SIG-M5 treated with dmso at 0.1 percent for 504 hours (cell line): Measurements from ENCODE around the gene HBS1L.

Experiments used
- DNase-seq: peaks from one replicate; lab custom pipeline; 2025; ENCODE audit not compliant: unreplicated experiment; lab: John Stamatoyannopoulos, UW

Gene HBS1L

GRCh38 chr6:134951494-134952263 lies 102.9 kb downstream of the HBS1L start:
- no peak for DNase-seq

- DNase-seq: no peak
These were observed 104.1 kb downstream of the HBS1L start for GRCh38 chr6:134950482-134950881.

GRCh38 chr6:134949927-134950326 lies 104.7 kb downstream of the HBS1L start, which contains the start of gene ALDH8A1:
TSS of gene ALDH8A1 (minus strand) at chr6:134950101. CDS start at chr6:134950053, 48 bp downstream.
- DNase-seq: no peak

GRCh38 chr6:134948691-134949090 lies 105.9 kb downstream of the HBS1L start:
- DNase-seq: no peak

- DNase-seq: no peak
These were observed 106.5 kb downstream of the HBS1L start for GRCh38 chr6:134948142-134948541.

- no peak for DNase-seq
These were observed 109.6 kb downstream of the HBS1L start for GRCh38 chr6:134945045-134945444.

GRCh38 chr6:134943522-134944111 lies 111.0 kb downstream of the HBS1L start:
- no peak for DNase-seq

- DNase-seq: no peak
These were observed 115.7 kb downstream of the HBS1L start for GRCh38 chr6:134938896-134939295.

- DNase-seq: no peak
These were observed 117.2 kb downstream of the HBS1L start for GRCh38 chr6:134937426-134937825.

GRCh38 chr6:134936931-134937330 lies 117.7 kb downstream of the HBS1L start:
- DNase-seq: no peak

- DNase-seq: no peak
These were observed 118.1 kb downstream of the HBS1L start for GRCh38 chr6:134936476-134936875.

- DNase-seq: no peak
These were observed 119.7 kb downstream of the HBS1L start for GRCh38 chr6:134934793-134935485.

- no peak for DNase-seq
These were observed 121.8 kb downstream of the HBS1L start for GRCh38 chr6:134932535-134933470.

- DNase-seq: no peak
These were observed 122.5 kb downstream of the HBS1L start for GRCh38 chr6:134932098-134932497.

GRCh38 chr6:134930463-134930862 lies 124.2 kb downstream of the HBS1L start:
- no peak for DNase-seq

GRCh38 chr6:134928151-134928900 lies 126.3 kb downstream of the HBS1L start:
- no peak for DNase-seq

- DNase-seq: no peak
These were observed 128.8 kb downstream of the HBS1L start for GRCh38 chr6:134925800-134926199.

GRCh38 chr6:134921721-134922261 lies 132.8 kb downstream of the HBS1L start:
- no peak for DNase-seq

- DNase-seq: no peak
These were observed 133.3 kb downstream of the HBS1L start for GRCh38 chr6:134921276-134921675.

- DNase-seq: no peak
These were observed 134.2 kb downstream of the HBS1L start for GRCh38 chr6:134920422-134920821.
